Brain microvascular endothelial cell (primary cell): ENCODE data around the gene KCNN3.

Experiments used
- DNase-seq: peaks from one replicate; pipeline ENCODE4 v3.0.0-alpha.2; 2020
- H3K27ac ChIP-seq: fragments of 250-450 bp; sonication (Bioruptor Pico); 2 replicates; pipeline ENCODE4 v1.5.1; 2020; ENCODE audit warnings: mild to moderate bottlenecking, moderate library complexity
- H3K27me3 ChIP-seq: fragments of 250-450 bp; sonication (Bioruptor Pico); replicated peaks from 2 replicates; pipeline ENCODE4 v1.5.1; 2020; ENCODE audit warnings: mild to moderate bottlenecking
- H3K36me3 ChIP-seq: fragments of 250-450 bp; sonication (Bioruptor Pico); replicated peaks from 2 replicates; pipeline ENCODE4 v1.5.1; 2020; ENCODE audit warnings: mild to moderate bottlenecking
- H3K4me3 ChIP-seq: 2 replicates; pipeline ENCODE4 v1.5.1; 2011; ENCODE audit warnings: low read depth, mild to moderate bottlenecking, control low read depth, low read length, moderate library complexity
- CTCF ChIP-seq: IDR thresholded peaks from 2 replicates; pipeline ENCODE4 v1.5.1; 2011; ENCODE audit warnings: low read depth, mild to moderate bottlenecking, moderate library complexity, low read length, control low read depth, inconsistent platforms; ENCODE audit errors: missing control alignments
- in situ Hi-C: cut with HindIII; loops from 2 replicates; pipeline ENCODE4 v1.10.0; 2017; ENCODE audit warnings: low sequenced_read_pairs, low pct_ligation_motif_present

KCNN3 gene

GRCh38 chr1:154758346-154758745 lies 111.7 kb downstream of the KCNN3 start:
- TF ChIP-seq CTCF, result no peak
- H3K27ac ChIP-seq, result no peak overlapping the region
- H3K36me3 ChIP-seq, result no peaks in the 10 kb centered on the region
- peaks cover 10% of the 10 kb centered on the region for H3K27me3 ChIP-seq
- in situ Hi-C loops, result no loop called here
- no peak for DNase-seq
- no peak overlapping the region for H3K4me3 ChIP-seq

GRCh38 chr1:154756793-154757548 lies 113.1 kb downstream of the KCNN3 start:
- in situ Hi-C loops, result no loop called here
- no peak overlapping the region for H3K27ac ChIP-seq
- no peak for TF ChIP-seq CTCF

GRCh38 chr1:154755858-154756730 lies 114.0 kb downstream of the KCNN3 start:
- in situ Hi-C loops, result no loop called here
- TF ChIP-seq CTCF, result no peak
- DNase-seq, result peak; percentile 68
- H3K4me3 ChIP-seq, result no peak overlapping the region
- H3K36me3 ChIP-seq, result no peaks in the 10 kb centered on the region
- no peak overlapping the region for H3K27ac ChIP-seq
- peaks cover 7% of the 10 kb centered on the region for H3K27me3 ChIP-seq

More at GRCh38 chr1:154756793-154757548, 113.1 kb downstream of the KCNN3 start:
- H3K4me3 ChIP-seq, result no peak overlapping the region
- peaks cover 9% of the 10 kb centered on the region for H3K27me3 ChIP-seq
- DNase-seq, result no peak
- H3K36me3 ChIP-seq, result no peaks in the 10 kb centered on the region

GRCh38 chr1:154753426-154753825 lies 116.7 kb downstream of the KCNN3 start:
- Histone ChIP-seq H3K36me3 (no peaks in the 10 kb centered on the region), H3K27me3 (no peaks in the 10 kb centered on the region), H3K27ac (no peak overlapping the region), H3K4me3 (no peak overlapping the region)
- TF ChIP-seq CTCF, result no peak
- no peak for DNase-seq
- in situ Hi-C loops, result no loop called here

- no peak overlapping the region for H3K27ac ChIP-seq
- no peaks in the 10 kb centered on the region for H3K36me3 ChIP-seq
- no peak overlapping the region for H3K4me3 ChIP-seq
- no peaks in the 10 kb centered on the region for H3K27me3 ChIP-seq
- TF ChIP-seq CTCF, result peak; percentile 46
- DNase-seq, result no peak
- in situ Hi-C loops, result no loop called here
Measured at GRCh38 chr1:154752273-154753030, 117.6 kb downstream of the KCNN3 start.
